ENCODE results near the gene MMP27.

- no peak for TF ChIP-seq CTCF (IDR thresholded peaks at IDR 0.05)
- no peak for TF ChIP-seq POLR2A (IDR thresholded peaks at IDR 0.05)
These were observed 22.3 kb upstream of the MMP27 start for GRCh38 chr11:102727890-102728289.
